C4-2B (cell line): ENCODE measurements around the gene DNAAF8.

Experiments used
- CTCF ChIP-seq: fragments of 450-650 bp; conservative IDR thresholded peaks from 2 replicates; pipeline ENCODE4 v1.5.1; 2017; ENCODE audit warnings: mild to moderate bottlenecking
- ZFX ChIP-seq: fragments of 450-650 bp; IDR thresholded peaks from 2 replicates; pipeline ENCODE4 v1.6.1; 2017

- TF ChIP-seq CTCF (no peak), ZFX (no peak)
These were observed 12.7 kb downstream of the DNAAF8 start for GRCh38 chr16:4746991-4747574.
